H1 (cell line): ENCODE results near the gene RNF133. TPM values are rescaled to one million over a fixed set of nuclear protein-coding genes. Genes with fewer than 3 reads are reported as not detected.

Experiments used
- MAFK ChIP-seq: IDR thresholded peaks from 2 replicates; pipeline ENCODE4 v1.6.1; 2012; ENCODE audit warnings: low read depth, mild to moderate bottlenecking, improper control_type of control experiment, low read length
- MAX ChIP-seq: IDR thresholded peaks from 2 replicates; pipeline ENCODE4 v1.6.1; 2012; ENCODE audit warnings: inconsistent platforms
- POLR2AphosphoS5 ChIP-seq: IDR thresholded peaks from 2 replicates; pipeline ENCODE4 v1.6.1; 2011; ENCODE audit warnings: low read depth, low read length
- RFX5 ChIP-seq: IDR thresholded peaks from 2 replicates; pipeline ENCODE4 v1.6.1; 2011; ENCODE audit warnings: low read depth, low read length, improper control_type of control experiment, borderline replicate concordance
- RXRA ChIP-seq: IDR thresholded peaks from 2 replicates; pipeline ENCODE4 v1.6.1; 2011; ENCODE audit warnings: low read depth, mild to moderate bottlenecking, low read length, moderate library complexity; ENCODE audit not compliant: insufficient read depth
- TBP ChIP-seq: IDR thresholded peaks from 2 replicates; pipeline ENCODE4 v1.6.1; 2011; ENCODE audit warnings: low read depth, low read length, improper control_type of control experiment
- polyA plus RNA-seq, 7 experiments: library from polyadenylated mRNA; depleted of rRNA in 3 of 7; stranded (reverse) in 5 of 7; unstranded in 2 of 7; fragments of >200 nt in 5 of 7; fragments of 200-250 nt in 2 of 7; gene quantifications; 1 replicate in 5 of 7; 2 replicates in 1 of 7; 4 replicates in 1 of 7; pipeline versions ENCODE4 v1.2.1 to v1.2.3, GENCODE V29; 2011 to 2013; ENCODE audit warnings: missing spikeins in 2 of 7, mixed read lengths in 2 of 7
- total RNA-seq: library from RNA; stranded (reverse); fragmentation: NEBNext Ultra II Directional; extraction: Animal tissue kit (Norgen Biotek cat#: 25700); gene quantifications from 2 replicates; pipeline ENCODE4 v1.2.1, GENCODE V29; 2021
- TF ChIP-seq, protein P1 (sequence below): IDR thresholded peaks from 2 replicates; pipeline ENCODE4 v1.6.1; 2012; ENCODE audit warnings: low read length, inconsistent platforms

RNF133 gene
- total and polyA plus RNA-seq, 2 of the 8 experiments (the other 6 are each of a cell fraction or from before 2014, with no cell fraction given): 0.09 to 0.39 TPM

DNA sequence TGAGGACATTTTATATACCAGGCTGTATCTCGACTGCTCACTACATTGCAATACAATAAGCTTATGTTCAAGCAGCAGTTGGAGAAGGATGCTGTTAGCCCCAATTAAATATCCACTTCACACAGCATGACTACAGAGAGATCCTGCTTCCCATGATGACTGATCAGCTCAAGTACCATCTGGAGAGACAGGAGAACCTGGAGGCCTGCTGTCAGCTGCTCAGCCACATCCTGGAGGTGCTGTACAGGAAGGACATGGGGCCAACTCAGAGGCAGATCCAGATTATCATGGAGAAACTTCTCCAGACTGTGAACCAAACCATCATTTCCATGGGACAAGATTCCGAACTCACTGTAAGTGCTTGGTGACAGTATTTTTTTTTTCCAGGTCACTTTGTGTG lies 22.5 kb downstream of the RNF133 start (continued):
- TF ChIP-seq, protein P1, sequence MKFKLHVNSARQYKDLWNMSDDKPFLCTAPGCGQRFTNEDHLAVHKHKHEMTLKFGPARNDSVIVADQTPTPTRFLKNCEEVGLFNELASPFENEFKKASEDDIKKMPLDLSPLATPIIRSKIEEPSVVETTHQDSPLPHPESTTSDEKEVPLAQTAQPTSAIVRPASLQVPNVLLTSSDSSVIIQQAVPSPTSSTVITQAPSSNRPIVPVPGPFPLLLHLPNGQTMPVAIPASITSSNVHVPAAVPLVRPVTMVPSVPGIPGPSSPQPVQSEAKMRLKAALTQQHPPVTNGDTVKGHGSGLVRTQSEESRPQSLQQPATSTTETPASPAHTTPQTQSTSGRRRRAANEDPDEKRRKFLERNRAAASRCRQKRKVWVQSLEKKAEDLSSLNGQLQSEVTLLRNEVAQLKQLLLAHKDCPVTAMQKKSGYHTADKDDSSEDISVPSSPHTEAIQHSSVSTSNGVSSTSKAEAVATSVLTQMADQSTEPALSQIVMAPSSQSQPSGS: no peak
- no peak for TF ChIP-seq MAX
- no peak for TF ChIP-seq MAFK
- TF ChIP-seq POLR2AphosphoS5: no peak
- TF ChIP-seq RXRA: no peak
- TF ChIP-seq RFX5: no peak
- no peak for TF ChIP-seq TBP
